Cardiac fibroblast (primary cell): ENCODE measurements around the gene HOXC6.

ENCODE experiments used
- DNase-seq, 2 donors: peaks; one replicate each; pipeline versions ENCODE4 v3.0.0 to v3.0.0-alpha.2; 2010; ENCODE audit warnings: low read depth in 2 of 2
- H3K4me3 ChIP-seq, 2 donors: replicated peaks in 1 of 2; 1 replicate in 1 of 2; 2 replicates in 1 of 2; pipeline ENCODE4 v1.5.1; 2011; ENCODE audit warnings: low read depth in 2 of 2, low read length in 2 of 2, mild to moderate bottlenecking in 2 of 2, moderate library complexity in 1 of 2
- TF ChIP-seq, protein P1 (sequence below): IDR thresholded peaks from one replicate; pipeline ENCODE4 v1.5.1; 2011; ENCODE audit warnings: low read depth, mild to moderate bottlenecking, low read length, inconsistent platforms

The HOXC6 gene

GRCh38 chr12:53992377-53992889 lies 35.8 kb upstream of the HOXC6 start:
- H3K4me3 ChIP-seq = no peak overlapping the region
- TF ChIP-seq, protein P1, sequence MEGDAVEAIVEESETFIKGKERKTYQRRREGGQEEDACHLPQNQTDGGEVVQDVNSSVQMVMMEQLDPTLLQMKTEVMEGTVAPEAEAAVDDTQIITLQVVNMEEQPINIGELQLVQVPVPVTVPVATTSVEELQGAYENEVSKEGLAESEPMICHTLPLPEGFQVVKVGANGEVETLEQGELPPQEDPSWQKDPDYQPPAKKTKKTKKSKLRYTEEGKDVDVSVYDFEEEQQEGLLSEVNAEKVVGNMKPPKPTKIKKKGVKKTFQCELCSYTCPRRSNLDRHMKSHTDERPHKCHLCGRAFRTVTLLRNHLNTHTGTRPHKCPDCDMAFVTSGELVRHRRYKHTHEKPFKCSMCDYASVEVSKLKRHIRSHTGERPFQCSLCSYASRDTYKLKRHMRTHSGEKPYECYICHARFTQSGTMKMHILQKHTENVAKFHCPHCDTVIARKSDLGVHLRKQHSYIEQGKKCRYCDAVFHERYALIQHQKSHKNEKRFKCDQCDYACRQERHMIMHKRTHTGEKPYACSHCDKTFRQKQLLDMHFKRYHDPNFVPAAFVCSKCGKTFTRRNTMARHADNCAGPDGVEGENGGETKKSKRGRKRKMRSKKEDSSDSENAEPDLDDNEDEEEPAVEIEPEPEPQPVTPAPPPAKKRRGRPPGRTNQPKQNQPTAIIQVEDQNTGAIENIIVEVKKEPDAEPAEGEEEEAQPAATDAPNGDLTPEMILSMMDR = no peak
- no peak for DNase-seq

DNA sequence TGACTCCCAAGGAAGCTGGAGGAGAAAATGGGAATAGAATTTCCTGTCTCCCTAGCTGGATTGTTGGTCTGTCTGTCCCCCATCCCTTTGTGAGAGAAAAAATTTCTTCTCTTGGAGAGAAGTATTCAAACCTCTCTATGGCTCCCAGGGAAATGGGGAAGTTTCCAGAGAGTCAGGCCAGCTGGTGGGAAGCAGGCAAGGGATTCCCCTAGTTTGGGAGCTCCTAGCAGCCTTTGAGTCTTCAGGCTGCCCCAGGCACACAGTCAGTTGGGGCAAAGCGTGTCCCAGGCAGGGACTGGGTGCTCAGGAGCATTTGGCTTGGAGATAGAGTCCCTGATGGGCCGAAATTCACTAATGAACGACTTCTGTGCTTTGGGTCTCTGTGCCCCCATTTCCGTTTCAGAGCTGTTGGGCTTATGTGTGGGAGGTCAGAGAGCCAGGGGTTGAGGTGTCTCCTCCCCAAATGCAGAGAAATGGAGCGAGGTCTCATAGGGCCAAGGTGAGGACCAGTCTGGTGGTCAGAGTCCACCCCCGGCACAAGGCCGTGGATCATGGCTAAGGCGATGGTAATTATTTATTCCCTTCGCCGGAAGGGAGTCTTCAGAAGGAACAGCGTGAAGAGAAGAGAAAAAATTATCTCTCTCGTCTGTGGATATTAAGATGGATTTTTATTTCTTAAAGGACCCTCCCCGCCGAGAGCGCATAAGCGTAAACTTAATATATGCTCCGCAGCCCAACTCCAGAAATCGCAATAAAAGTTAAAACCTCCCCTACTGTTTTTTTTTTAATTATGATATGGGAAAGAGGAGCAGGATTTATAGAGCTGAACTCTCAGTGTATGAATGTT lies 34.9 kb upstream of the HOXC6 start:
- TF ChIP-seq, protein P1 = no peak
- DNase-seq = no peak
- no peak overlapping the region for H3K4me3 ChIP-seq

GRCh38 chr12:53994009-53994263 lies 34.3 kb upstream of the HOXC6 start:
- H3K4me3 ChIP-seq = no peak overlapping the region
- TF ChIP-seq, protein P1 = no peak
- DNase-seq = no peak

DNA sequence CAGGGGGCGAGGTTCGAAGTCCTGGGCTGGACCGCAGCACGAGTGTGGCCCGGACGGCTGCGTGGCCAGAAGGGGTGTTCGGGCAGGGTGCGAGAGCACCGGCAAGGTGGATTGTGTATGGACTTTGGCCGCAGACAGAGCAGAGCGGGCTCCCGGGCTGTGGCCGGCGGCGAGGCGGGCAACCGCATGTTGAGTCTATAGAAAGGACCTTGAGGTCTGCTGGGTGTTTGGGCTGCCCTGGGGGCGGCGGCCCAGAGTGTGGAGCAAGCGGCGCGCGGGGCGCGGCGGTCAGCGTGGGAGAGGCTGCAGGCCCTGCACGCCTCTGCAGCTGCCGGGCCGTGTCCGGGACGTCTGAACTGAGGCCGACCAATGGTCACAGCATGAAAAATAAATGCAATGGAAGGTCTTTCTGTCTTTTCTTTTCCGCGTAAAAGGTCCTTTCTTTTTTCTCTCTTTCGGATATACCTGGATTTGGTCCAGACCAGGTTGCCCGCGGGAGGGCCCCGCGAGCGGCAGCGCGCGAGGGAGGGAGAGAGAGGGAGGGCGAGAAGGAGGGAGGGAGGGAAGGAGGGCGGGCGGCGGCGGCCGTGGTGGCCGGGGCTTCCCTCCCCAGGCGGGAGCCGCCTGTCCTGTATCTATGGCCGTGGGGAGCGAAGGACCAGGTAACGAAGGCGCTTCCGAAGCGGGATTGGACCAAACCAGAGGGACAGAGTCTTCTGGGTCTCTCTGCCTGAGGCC lies 33.8 kb upstream of the HOXC6 start:
- TF ChIP-seq, protein P1 = no peak
- no peak overlapping the region for H3K4me3 ChIP-seq
- no peak for DNase-seq

GRCh38 chr12:53995002-53995377 lies 33.2 kb upstream of the HOXC6 start:
- no peak for DNase-seq
- H3K4me3 ChIP-seq = no peak overlapping the region
- TF ChIP-seq, protein P1 = no peak

DNA sequence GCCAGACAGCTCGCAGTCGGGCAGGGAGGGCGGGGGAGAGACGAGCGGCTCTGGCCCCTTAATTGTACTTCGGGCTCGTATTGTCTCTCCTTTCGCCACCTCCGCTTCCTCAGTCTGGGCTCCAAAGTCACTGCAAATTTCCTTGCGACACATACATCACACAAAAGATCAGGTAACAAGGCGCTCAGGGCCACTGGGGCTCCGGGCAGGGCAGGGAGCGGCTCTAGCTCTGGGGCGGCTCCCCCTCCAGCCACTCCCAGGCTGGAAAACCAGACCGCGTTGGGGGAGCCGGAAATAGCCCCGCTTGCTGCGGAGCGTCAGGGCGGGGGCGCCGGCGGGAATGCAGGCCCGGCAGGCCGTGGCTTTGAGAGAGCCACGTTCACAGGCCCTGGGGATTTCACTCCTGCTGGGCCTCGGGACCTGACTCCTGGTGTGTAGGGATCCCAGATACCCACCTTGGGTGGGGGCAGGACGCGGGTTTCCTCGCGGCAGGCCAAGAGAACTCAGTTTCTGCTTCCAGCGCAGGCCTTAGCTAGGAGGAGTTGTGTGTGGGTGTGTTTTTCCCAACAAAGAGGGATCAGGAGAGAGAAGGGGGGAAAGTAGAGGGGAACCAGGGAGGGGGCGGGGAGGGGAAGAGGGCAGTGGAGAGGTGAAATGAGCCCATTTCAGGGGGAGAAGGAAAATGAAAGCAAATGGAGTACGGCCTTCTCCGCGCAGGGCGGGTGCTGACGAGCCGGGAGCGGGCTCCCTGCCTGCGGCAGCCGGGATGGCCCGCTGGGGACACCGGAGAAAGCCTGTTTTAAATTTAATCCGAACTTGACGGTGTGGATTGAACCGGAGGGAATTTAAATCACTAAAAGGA lies 32.6 kb upstream of the HOXC6 start:
- no peak for DNase-seq
- TF ChIP-seq, protein P1 = peak; percentile 3
- peak overlapping the region; percentile 26 to 33 for H3K4me3 ChIP-seq
